NCI-H748 (cell line): ENCODE measurements around the gene C14orf180.

Source experiments
- DNase-seq: peaks from one replicate; lab custom pipeline; 2025; ENCODE audit not compliant: unreplicated experiment; lab: John Stamatoyannopoulos, UW

Gene C14orf180

GRCh38 chr14:104579507-104579906 is at the start of gene C14orf180:
Gene C14orf180 (plus strand): TSS chr14:104579764. CDS start chr14:104586431, 6,667 bp downstream.
- no peak for DNase-seq

DNA sequence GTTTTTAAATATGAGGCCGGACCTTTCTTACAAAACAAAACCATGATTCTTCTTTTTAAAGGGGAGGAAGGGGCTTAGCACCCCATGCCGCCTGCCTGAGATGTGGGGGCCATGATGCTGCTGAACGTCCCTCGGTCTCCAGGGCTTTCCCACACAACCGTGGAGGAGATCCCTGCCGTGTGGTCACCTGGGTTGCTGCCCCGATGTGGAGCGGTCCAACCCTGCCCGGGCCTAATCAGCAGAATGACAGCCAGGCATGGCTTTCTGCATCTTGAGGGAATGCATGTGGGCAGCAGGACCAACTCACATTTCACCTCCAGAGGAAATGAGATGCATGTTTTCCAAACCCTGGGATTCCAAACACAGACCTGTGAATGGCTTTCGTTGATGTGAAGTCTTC is 48.9 kb upstream of the C14orf180 start:
- DNase-seq = no peak

DNA sequence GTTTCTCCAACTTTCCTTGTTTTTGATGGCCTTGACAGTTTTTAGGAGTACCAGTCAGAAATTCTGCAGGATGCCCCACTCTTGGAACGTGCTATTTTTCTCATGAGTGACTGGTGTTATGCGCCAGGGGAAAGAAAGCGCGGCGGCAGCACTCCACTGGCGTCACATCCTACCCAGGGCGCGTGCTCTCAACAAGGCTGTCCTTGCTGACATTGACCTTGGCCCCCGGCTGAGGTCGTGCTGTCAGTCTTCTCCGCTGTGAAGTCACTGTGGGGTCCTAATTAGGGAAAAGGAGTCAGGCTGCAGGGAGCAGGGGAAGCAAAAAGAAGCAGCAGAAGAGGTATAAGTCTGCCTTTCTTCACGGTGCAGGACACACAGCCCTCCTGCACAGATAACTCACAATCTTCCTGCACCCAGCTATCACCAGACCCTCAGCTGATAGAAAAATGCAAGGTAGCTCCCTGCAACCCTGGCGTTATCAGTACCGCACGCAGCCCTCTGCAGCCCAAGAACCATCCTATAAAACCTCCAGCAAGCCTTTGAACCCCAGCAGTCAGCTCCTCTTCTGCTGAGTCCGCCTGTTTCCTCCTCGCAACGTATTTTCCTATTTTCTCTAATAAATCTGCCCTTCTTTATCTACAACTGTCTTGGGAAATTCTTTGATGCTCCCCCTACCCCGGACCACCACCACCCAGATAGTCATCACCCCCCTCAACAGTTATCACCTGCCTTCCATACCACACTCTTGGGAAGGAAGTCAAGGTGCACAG is 48.0 kb upstream of the C14orf180 start:
- DNase-seq = no peak

DNA sequence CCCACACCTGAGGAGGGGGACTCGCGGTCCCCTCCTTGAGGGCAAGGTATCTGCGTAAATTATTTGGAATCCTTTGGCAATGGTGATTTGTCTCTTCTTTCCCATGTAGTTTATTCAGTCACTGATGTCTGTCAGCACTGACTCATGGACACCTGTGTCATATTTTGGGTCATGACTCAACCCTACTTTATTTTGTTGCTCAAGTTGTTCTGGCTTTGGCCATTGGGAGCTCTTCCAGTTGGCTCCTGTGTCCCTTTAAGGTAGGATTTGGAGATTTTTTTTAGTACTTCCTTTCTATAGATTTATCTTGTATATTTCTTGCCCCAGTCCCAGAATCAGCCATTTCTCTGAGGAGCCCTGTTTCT is 47.4 kb upstream of the C14orf180 start:
- DNase-seq = no peak

- no peak for DNase-seq
Observed at GRCh38 chr14:104534036-104534435, 45.5 kb upstream of the C14orf180 start.

DNA sequence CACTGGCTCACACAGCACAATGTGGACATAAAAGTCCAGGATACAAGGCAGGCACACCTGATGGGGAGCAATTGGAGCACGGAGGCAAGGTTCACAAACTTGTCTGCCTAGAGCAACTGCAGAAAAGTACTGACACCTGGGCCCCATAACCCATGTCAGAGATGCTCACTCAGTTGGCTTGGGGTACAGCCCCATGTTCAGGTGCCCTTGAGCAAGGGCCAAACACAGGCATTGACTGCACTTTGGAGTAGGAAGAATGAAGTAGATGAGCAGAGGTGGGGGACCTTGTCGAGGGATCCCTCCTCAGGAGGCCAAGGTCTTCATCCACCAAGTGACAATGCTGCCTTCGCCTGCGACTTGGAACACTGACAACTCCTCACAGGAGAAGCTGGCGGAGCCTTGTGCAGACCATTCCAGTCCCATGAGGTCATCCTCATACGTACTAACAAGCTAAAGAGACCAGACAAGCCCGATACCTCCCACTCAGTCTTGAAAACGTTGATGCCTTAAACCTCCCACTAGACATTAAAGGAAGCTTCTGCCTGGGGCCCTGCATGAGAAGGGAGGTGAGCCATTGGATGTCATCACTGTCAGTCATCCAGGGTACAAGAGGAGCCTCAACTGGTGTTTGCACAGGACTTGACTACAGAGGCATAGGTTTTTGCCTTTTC is 42.5 kb upstream of the C14orf180 start:
- DNase-seq = no peak

DNA sequence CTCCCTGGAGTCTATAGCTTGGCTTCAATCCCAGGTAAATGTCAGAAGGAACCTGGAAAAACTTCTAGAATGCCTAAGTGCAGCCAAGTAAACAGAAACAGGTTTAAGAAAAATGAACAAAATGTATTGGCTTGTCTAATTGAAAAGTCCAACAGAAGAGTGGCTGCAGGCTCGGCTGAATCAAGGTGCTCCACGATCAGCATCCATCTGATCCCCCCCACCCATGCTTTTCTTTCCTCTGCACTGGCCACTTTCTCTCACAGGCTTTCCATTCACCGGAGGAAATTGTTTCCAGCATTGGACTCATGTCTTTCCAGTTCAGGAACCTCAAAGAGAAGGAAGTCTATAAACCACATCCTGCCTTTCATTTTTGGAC is 42.0 kb upstream of the C14orf180 start:
- DNase-seq = no peak

- DNase-seq = no peak
Observed at GRCh38 chr14:104541905-104542465, 37.6 kb upstream of the C14orf180 start.

DNA sequence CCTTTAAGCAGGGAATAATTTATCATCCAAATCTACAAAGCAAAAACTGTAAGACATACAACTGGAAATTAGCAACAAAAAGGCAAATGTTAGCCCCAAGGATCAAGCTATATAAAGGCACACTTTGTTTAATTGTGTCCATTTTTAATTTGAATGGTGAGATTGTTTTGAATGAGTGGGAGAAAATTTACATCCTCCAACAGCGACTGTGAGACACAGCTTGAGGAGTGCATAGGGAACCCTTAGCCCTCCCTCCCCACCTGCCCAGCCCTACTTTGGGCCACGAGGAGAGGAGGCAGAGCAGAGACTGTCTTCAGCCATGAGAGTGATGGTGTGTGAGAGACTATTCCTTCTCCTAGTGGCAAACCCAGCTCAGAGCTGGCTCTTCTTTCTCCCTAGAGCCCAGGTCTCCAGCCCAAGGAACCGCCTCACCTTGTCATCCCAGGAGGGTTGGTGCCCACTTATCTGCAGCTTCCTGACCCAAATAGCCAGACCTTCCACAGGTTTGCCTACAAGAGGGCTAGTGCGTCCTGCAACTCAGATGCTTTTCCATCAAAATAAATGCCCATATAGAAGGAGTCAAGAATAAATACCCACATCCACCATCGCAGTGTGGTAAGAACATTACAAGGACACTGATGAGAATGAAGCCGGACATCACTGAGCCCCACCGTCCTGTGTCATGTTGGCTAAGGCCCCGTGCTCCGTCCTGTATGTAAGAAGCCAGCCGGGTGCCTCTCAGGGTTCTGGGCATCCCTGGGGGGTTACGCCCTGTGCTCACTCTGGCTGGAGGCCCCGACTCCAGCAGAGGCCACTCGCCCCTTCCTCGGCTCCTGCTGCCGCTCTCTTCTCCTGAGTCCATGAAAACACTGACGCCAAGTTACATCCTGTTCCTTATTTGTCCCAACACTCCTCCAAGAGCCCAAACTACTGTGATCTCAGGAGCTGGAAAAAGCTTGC is 36.4 kb upstream of the C14orf180 start:
- peak; percentile 35 for DNase-seq

- DNase-seq = no peak
Observed at GRCh38 chr14:104544362-104544961, 35.1 kb upstream of the C14orf180 start.

DNA sequence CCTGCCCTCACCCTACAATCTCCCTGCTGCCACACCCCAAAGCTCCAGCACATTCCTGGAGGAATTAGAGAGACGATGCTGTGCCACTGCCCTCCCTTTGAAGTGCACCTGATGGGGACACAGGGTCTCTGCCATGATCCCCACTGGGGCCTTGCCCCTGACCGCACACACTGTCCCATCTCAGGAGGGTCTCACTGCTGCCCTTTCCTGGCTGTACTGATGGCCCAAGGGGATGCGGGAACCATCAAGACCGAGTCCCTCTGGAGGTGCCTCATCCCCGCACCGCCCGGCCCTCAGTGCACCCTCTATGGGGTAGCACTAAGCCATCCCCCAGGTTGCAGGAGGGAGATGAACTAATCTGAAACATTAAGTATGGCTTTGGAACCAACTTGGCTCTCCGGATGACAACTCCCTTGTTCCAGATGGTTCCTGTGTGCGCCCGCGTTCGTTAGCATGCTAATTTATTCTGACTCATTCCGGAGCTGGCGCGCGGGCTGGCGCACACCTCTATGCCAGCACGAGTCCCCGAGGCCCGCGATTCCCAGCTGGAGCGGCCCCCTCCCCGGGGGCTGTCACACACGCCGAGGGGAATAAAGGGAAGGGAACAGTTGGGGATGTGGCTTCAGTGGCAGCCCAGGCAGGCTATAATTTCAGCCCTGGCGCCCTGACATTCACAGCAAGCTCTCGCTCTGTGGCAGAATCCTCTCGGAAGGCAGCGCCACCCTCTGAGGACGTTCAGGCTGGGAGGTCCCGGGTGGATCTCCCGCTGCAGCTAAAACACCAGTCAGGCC is 34.2 kb upstream of the C14orf180 start:
- peak; percentile 34 for DNase-seq

DNA sequence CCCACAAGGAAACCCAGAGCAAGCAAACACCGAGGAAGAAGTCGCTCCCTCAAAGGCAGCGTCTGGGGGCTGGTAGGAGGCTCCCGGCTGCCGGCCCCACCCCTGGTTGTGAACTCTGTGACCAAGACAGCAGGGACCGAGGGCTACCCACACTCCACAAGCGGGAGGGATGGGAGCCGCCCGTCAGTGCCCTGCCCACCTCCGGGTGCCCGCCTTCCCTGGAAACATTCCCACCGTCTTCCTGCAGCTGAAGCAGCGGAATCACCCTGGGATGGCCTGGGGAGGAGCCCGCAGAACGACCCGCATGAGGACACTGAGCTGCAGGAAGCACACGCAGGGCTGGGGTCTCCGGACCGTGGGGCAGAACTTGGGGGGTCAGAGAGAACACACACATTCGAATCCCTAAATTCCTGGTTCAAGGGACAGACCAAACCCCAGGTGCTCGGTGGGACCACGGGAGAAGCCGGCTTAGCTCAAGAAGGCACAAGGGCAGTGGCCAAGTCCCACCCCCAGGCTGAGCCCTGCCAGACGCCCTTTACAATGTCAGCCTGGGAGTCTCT is 33.5 kb upstream of the C14orf180 start:
- no peak for DNase-seq

DNA sequence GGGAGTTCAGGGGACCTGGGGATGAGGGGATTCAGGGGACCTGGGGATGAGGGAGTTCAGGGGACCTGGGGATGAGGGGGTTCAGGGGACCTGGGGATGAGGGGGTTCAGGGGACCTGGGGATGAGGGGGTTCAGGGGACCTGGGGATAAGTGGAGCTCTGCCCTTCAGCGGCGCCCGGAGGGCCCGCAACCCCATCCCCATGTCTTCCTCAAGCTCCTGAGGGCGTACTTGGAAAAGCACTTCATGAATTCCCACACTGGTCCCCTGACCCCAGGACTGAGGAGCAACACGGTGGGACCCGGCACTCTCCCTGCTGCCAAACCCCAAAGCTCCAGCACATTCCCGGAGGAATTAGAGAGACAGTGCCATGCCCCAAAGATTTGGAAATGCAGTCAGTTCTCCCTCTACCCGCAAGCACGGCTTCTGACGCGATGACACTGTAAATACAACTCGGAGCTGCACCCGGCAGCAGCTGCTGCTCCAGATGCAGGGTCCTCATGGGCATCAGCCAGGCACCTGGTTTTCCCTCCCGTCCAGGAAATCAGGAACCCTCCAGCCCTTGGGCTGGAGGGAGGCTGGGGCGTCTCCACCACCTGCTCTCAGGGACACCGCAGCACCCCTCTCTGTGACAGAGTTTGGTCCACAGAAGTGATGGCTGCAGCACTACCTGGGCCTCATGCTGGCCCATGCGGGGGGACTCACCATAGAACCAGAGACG is 32.8 kb upstream of the C14orf180 start:
- no peak for DNase-seq

GRCh38 chr14:104547310-104547997 is 32.1 kb upstream of the C14orf180 start:
- DNase-seq = no peak

DNA sequence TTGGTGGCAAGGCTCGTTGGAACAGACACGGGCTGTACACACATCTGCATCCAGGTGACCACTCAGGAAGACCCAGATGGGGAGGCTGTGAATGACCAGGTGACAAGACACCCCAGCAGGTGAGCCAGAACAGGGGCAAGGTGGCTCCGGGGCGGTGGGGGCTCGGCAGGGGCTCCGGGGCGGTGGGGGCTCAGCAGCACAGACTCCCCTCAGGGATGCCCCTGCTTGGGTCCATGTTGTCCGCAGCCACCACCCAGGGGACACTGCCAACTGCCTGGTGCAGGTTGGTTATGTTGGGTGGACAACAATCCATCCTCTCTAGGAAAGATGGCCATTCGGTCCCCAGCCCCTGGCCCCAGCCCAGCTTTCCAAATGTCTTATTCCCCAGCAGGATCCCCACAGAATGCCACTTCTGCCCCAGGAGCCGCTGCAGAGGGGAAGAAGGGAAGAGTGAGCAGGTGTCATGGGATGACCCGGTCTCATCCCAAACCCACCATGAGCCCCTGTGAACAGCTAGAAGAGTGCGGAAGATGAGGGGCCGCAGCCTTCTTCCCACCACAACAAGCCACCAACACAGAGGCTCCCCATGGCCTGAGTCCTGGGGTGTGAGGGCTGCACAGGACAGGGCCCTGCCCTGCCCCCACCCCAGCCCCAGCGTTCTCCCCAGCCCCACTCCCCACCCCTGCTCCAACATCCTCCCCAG is 31.4 kb upstream of the C14orf180 start:
- no peak for DNase-seq

GRCh38 chr14:104548802-104549535 is 30.6 kb upstream of the C14orf180 start:
- peak; percentile 20 for DNase-seq
